ENCODE results near the gene POLR2C. TPM values are rescaled to one million over a fixed set of nuclear protein-coding genes. Genes with fewer than 3 reads are reported as not detected.
"Not testable (repeated sequence)": the region's sequence is repeated elsewhere in the genome, so short reads cannot be mapped to it uniquely, and the experiment has no call there.

POLR2C gene
- total RNA-seq, 4 donors from 2014 or later = 87.9 to 128 (median 98.1) TPM

DNA sequence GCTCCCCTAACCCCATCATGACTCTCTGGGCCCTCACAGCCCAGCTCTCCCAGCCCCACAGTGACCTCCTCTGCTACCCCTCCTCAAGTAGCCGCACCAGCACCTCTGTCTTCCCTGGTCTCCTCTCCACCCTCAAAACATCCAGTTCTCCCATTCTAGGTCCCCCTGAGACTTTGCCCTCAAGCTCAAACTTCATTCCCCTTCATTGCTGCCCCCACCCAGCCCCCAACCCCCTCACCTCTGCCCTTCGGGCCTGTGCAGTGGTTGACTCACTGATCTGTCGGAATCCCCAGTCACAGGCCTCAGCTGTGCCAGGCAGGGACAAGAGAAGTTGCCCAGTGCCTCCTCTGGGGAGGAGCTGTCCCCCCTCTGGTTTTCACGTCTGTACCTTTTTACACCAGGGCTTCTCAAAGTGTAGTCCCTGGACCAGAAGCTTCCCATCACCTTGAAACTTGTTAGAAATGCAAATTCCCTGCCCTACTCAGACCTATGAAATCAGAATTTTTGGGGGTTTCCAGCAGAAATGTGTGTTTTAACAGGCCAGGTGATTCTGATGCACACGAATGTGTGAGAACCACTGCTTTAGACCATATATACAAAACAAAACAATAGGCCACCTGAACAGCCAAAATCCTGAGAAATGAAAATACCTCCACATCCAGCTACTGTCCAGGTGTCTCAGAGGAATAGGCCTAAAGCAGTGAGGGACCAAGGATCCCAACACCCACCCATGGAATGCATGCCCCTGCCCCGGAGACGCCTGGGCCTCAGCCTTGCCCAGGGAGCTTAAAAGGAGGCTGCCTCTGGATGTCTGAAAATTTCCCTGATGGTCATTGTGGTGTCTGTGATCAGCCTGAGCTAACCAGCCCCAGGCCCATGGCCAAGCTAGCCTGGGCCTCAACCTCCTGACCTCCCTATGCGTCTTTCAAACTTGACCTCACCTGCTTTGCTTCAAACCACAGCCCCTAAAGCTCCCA, 24.7 kb downstream of the POLR2C start:
- intact Hi-C loops (cut with DNase I; ENCODE audit: low total_unique reads) = no loop called here
- H3K4me3 ChIP-seq (ENCODE audit: low read depth, poor library complexity, severe bottlenecking) = no peak overlapping the region
- WGBS, 2 donors = 69 to 81% methylated on average over 8 of the region's 8 CpGs
- TF ChIP-seq, protein P1, sequence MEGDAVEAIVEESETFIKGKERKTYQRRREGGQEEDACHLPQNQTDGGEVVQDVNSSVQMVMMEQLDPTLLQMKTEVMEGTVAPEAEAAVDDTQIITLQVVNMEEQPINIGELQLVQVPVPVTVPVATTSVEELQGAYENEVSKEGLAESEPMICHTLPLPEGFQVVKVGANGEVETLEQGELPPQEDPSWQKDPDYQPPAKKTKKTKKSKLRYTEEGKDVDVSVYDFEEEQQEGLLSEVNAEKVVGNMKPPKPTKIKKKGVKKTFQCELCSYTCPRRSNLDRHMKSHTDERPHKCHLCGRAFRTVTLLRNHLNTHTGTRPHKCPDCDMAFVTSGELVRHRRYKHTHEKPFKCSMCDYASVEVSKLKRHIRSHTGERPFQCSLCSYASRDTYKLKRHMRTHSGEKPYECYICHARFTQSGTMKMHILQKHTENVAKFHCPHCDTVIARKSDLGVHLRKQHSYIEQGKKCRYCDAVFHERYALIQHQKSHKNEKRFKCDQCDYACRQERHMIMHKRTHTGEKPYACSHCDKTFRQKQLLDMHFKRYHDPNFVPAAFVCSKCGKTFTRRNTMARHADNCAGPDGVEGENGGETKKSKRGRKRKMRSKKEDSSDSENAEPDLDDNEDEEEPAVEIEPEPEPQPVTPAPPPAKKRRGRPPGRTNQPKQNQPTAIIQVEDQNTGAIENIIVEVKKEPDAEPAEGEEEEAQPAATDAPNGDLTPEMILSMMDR (IDR thresholded peaks at IDR 0.05) = no peak
- DNase-seq (ENCODE audit: low spot score in 2 of 2) = no peak

- TF ChIP-seq, protein P1 (IDR thresholded peaks at IDR 0.05) = no peak
- TF ChIP-seq POLR2A (IDR thresholded peaks at IDR 0.05) = no peak
- intact Hi-C loops (cut with DNase I; ENCODE audit: low total_unique reads) = no loop called here
- 87 to 92% methylated on average over 5 of the region's 5 CpGs for WGBS, 2 donors
- no peak for DNase-seq (ENCODE audit: low spot score in 2 of 2)
- no peak overlapping the region for H3K4me3 ChIP-seq (ENCODE audit: low read depth, poor library complexity, severe bottlenecking)
Observed at GRCh38 chr16:57489229-57489628, 26.8 kb downstream of the POLR2C start.

- no peak overlapping the region for H3K4me3 ChIP-seq (ENCODE audit: low read depth, poor library complexity, severe bottlenecking)
- intact Hi-C loops (cut with DNase I; ENCODE audit: low total_unique reads) = no loop called here
- no peak for DNase-seq (ENCODE audit: low spot score in 2 of 2)
- TF ChIP-seq, protein P1 (IDR thresholded peaks at IDR 0.05) = no peak
- no peak for TF ChIP-seq POLR2A (IDR thresholded peaks at IDR 0.05)
- WGBS, 2 donors = 95% methylated on average over 4 of the region's 4 CpGs
Observed at GRCh38 chr16:57493767-57494166, 31.3 kb downstream of the POLR2C start.

DNA sequence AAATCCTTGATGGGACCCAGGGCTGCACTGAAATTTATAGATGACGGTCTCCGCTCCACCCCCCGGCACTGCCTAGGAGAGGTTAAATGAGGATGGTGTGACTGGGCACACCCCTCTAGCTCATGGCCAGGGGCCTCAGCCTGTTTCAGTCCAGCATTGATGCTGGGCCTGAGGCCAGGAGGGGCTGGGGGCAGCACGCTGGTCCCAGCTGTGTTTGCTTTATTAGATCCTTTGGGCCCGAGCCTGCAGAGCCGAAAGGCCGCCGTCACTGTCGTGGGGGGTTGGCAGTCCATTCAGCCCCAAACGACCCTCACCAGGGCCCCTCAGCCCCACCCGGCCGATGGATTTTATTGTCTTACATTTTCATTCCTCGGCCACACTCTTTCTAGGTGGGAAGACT, 34.6 kb downstream of the POLR2C start:
- DNase-seq (ENCODE audit: low spot score in 2 of 2) = no peak
- no peak for TF ChIP-seq POLR2A (IDR thresholded peaks at IDR 0.05)
- 76 to 81% methylated on average over 12 to 13 of the region's 13 CpGs for WGBS, 2 donors
- intact Hi-C loops (cut with DNase I; ENCODE audit: low total_unique reads) = no loop called here
- H3K4me3 ChIP-seq (ENCODE audit: low read depth, poor library complexity, severe bottlenecking) = no peak overlapping the region

- 89 to 91% methylated on average over 4 of the region's 4 CpGs for WGBS, 2 donors
- no peak for TF ChIP-seq POLR2A (IDR thresholded peaks at IDR 0.05)
- TF ChIP-seq, protein P1 (IDR thresholded peaks at IDR 0.05) = no peak
- no peak for DNase-seq (ENCODE audit: low spot score in 2 of 2)
- intact Hi-C loops (cut with DNase I; ENCODE audit: low total_unique reads) = no loop called here
- H3K4me3 ChIP-seq (ENCODE audit: low read depth, poor library complexity, severe bottlenecking) = no peak overlapping the region
Observed at GRCh38 chr16:57498031-57498430, 35.6 kb downstream of the POLR2C start.

GRCh38 chr16:57499941-57500340, 37.5 kb downstream of the POLR2C start:
- WGBS, 2 donors = 89 to 95% methylated on average over 11 of the region's 11 CpGs
- intact Hi-C loops (cut with DNase I; ENCODE audit: low total_unique reads); H3K4me3 ChIP-seq (ENCODE audit: low read depth, poor library complexity, severe bottlenecking); DNase-seq (ENCODE audit: low spot score in 2 of 2): not testable (repeated sequence)

Data from lower leg skin (tissue), 4 donors.